Measurements from ENCODE around the gene IFNL2.
"Not testable (repeated sequence)": the region's sequence is repeated elsewhere in the genome, so short reads cannot be mapped to it uniquely, and the experiment has no call there.

IFNL2 gene

GRCh38 chr19:39268085-39268484 is at the start of gene IFNL2:
TSS of gene IFNL2 (plus strand) at chr19:39268396. CDS start at chr19:39268569, 173 bp downstream.
- not testable (repeated sequence) for DNase-seq

DNA sequence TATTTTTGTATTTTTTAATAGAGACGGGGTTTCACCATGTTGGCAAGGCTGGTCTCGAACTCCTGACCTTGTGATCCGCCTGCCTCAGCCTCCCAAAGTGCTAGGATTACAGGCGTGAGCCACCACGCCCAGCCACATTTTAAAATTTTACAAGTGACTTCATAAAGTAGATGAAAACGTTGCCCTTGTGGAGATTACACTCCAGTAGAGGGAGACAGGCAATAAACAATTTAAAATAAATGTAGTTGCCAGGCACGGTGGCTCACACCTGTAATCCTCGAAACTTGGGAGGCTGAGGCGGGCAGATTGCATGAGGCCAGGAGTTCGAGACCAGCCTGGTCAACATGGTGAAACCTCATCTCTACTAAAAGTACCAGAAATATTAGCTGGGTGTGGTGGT is 49.1 kb upstream of the IFNL2 start:
- DNase-seq = not testable (repeated sequence)

DNA sequence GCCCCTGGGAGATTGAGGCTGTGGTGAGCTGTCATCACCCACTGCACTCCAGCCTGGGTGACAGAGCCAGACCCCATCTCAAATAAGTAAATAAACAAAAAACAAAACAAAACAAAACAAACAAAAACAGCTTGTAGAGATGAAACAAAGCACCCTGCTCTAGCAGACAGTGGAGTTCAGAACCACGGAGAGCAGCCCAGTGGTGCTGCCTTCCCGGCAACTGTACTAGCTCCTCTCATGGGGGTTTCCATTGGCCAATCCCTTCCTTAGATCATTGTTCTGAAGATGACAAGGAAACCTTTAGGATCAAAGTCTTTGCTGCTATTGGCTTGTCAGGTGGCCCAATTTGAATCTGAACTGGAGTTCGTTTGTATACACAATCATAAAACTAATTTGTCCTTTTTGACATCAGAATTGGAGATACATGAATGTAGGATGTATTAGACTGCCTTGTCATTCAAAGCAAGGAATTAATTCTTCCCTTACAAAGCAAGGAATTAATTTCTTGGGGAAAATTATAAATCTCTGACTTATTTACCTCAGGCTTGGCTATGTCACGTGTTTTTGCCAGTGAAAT is 44.4 kb upstream of the IFNL2 start:
- peak in 1 of 2 donors; percentile 15 for DNase-seq

DNA sequence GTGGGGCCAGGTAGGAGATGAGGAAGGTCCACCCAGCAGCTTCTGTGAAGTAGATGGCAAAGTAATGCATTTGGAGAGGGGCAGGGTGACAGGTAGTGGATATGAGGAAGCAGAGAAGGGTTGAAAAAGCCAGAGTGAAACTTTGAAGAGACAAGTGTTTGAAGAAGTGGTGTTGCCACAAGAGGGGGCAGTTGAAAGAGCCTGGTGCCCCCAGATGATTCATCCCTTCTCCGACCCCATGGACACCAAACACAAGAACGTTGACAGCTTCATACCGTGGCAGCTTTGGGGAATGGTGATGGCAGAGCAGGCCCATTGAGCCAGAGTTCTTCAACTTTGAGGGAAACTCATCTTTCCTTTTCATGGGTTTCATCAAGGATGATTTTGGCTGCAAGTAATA is 43.3 kb upstream of the IFNL2 start:
- no peak for DNase-seq

DNA sequence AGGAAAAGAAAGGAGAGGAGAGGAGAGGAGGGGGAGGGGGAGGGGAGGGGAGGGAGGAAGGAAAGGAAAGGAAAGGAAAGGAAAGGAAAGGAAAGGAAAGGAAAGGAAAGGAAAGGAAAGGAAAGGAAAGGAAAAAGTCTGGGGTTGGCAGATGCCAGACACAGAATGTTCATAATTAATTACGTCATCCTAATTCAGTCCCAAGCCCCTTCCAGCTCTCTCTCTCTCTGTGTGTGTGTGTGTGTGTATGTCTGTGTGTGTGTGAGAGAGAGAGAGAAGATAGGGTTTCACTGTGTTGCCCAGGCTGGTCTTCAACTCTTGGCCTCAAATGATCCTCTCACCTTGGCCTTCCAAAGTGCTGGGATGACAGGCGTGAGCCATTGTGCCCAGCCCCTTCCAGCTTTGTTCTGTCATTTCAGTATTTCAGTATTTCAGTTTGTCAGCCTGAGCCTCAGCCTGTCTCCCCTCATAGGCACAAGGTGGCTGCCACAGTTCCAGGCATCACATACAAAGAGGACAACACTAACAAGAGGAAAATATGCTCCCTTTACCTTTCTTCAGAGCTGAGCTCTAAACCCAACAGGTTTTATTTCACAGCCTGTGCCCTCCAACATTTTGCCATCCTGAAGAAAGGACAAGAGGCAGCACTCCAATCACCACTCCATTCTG is 38.0 kb upstream of the IFNL2 start:
- DNase-seq = no peak

- DNase-seq = no peak
Observed at GRCh38 chr19:39232708-39233107, 35.5 kb upstream of the IFNL2 start.

DNA sequence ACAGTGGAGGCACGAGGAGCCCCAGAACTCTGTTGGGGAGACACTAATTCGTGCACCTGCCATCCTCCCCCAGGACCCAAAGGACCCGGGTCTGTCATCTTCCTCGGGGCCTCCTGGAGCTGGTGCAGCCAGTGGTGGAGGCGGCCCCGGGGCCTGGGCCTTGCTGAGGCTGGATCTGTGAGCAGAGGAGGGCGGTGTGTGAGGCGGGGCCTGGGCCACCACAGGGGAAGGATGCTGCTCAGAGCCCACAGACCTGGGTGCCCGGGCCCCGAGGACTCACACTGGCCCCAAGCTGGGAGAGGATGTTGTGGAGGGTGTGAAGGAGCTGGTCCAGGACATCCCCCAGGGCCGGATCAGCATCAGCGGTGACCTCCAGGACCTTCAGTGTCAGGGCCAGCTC is 31.7 kb upstream of the IFNL2 start:
- peak in 1 of 2 donors; percentile 12 for DNase-seq

GRCh38 chr19:39237200-39238184 is 30.7 kb upstream of the IFNL2 start:
- DNase-seq = peak; percentile 54 to 63

DNA sequence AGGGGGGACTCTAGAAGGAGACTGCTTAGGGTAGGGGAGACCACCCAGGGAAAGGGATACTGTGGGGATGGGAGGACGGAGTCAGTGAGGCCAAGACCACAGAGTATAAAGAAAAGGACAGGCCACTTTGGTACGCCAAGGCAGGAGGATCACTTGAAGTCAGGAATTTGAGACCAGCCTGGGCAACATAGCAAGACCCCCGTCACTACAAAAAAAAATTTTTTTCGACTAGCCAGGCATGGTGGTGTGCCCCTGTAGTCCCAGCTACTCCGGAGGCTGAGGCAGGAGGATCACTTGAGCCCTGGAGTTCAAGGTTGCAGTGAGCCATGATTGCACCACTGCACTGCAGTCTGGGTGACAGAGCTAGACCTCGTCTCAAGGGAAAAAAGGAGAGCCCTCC is 30.0 kb upstream of the IFNL2 start:
- no peak for DNase-seq

DNA sequence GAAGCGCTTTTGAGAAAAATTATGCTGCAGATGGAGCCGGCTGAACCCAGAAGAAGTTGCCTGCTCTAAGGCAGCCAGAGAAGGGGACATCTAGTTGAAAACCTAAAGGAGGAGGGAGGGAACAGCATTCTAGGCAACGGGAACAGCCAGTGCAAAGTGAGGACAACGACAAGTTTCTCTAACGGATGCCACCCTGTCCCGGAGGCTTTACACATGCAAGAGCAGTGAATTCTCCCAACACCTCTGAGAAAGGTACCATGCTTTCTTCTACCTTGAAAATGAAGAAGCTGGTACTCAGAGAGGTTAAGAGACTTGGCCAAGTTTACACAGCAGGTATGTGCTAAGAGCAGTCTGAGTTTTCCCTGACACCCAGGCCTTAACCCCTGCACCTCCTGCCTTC is 29.3 kb upstream of the IFNL2 start:
- no peak for DNase-seq

- no peak for DNase-seq
Observed at GRCh38 chr19:39240421-39240820, 27.8 kb upstream of the IFNL2 start.

- DNase-seq = not testable (repeated sequence)
Observed at GRCh38 chr19:39243741-39244140, 24.5 kb upstream of the IFNL2 start.

GRCh38 chr19:39244410-39245100 is 23.6 kb upstream of the IFNL2 start, which contains the start of gene IFNL3:
TSS of gene IFNL3 (minus strand) at chr19:39245006. CDS start at chr19:39244967, 39 bp downstream.
- not testable (repeated sequence) for DNase-seq

DNA sequence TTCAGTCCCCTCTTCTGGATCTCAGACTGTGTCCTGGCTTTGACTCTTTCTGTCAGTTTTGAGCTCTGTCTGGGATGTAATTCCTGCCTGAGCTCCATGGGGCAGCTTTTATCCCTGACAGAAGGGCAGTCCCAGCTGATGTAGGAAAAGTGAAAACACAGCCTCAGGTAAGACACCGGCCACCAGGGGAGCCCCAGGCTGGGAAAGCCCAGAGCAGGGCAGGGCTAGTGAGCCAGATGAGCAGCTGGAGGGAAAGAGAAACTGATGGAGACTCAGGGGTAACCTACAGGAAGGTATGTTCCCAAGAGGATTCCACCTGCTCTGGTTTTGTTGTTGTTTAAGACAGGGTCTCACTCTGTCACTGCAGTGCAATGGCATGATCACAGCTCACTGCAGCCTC is 23.0 kb upstream of the IFNL2 start:
- DNase-seq = not testable (repeated sequence)

- DNase-seq = peak in 1 of 2 donors; percentile 54
Observed at GRCh38 chr19:39246951-39247669, 21.1 kb upstream of the IFNL2 start.

GRCh38 chr19:39247701-39248664 is 20.2 kb upstream of the IFNL2 start:
- peak in 1 of 2 donors; percentile 20 for DNase-seq

DNA sequence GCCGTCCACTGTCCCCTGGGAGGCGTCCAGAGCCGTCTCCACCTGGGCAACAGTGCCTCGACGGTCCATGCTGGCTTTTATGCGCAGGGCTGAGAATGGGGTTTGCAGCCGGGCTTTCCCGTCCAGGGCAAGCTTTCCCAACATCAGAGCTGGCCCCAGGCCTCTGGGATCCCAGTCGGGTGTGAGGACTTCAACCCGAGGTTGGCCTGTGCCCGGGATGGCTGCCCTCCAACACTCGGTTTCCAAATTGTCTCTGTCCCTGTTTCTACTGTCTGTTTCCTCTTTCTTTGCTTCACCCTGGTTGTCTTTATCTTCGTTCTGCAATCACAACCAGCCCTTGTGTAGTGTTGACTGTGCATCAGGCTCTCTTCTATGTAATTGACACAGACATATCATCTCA is 19.4 kb upstream of the IFNL2 start, which contains the start of gene IFNL4:
TSS of gene IFNL4 (minus strand) at position 51 of the 400 bp plus-strand sequence.
- no peak for DNase-seq

GRCh38 chr19:39251081-39251480 is 17.1 kb upstream of the IFNL2 start:
- no peak for DNase-seq

DNA sequence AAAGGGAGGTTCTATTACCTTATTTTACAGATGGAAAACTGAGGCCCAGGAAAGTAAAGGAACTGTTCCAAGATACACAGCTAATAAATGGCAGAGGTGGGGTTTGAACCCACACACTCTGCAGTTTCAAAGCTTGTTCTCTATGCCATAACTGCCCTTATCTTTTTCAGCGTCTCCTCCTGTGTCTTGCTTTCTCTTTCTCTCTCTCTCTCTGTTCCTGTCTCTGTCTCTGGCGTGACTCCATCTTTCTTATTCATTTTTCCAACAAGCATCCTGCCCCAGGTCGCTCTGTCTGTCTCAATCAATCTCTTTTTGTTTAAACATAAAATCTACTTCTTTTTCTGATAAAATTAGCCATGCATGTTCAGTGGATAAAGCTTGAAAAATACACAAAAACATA is 16.4 kb upstream of the IFNL2 start:
- no peak for DNase-seq

GRCh38 chr19:39252458-39252857 is 15.7 kb upstream of the IFNL2 start:
- no peak for DNase-seq

Data from stimulated activated CD4-positive, alpha-beta T cell treated with anti-CD3 and anti-CD28 coated beads, Interleukin-2, amount 100 ng/mL, for 24 hours (primary cell).